OCI-LY1 (cell line): Measurements from ENCODE around the gene ZBTB43.

Experiments
- H2AFZ ChIP-seq: fragments of 200-600 bp; sonication (generic), shearing (Covaris generic); 2 replicates; pipeline ENCODE4 v1.6.0; 2014; ENCODE audit warnings: antibody characterized with exemption, mild to moderate bottlenecking, low read length
- H3F3A ChIP-seq: fragments of 200-600 bp; sonication (generic), shearing (Covaris generic); 2 replicates; pipeline ENCODE4 v1.6.0; 2014; ENCODE audit warnings: mild to moderate bottlenecking, antibody characterized with exemption, low read length, moderate library complexity; ENCODE audit not compliant: insufficient read depth
- H3K27ac ChIP-seq: fragments of 200-600 bp; sonication (generic); 2 replicates; pipeline ENCODE4 v1.5.1; 2014; ENCODE audit warnings: low read length, mixed run types, mild to moderate bottlenecking, low read depth; ENCODE audit not compliant: poor library complexity, severe bottlenecking
- H3K27me3 ChIP-seq: fragments of 200-600 bp; sonication (generic); 2 replicates; pipeline ENCODE4 v1.6.0; 2014; ENCODE audit warnings: antibody characterized with exemption, mild to moderate bottlenecking, low read length, moderate library complexity; ENCODE audit not compliant: insufficient read depth
- H3K36me3 ChIP-seq: fragments of 200-600 bp; sonication (generic); 2 replicates; pipeline ENCODE4 v1.6.1; 2014; ENCODE audit warnings: mild to moderate bottlenecking, antibody characterized with exemption, low read length, moderate library complexity, mixed read lengths; ENCODE audit not compliant: insufficient read depth
- H3K4me1 ChIP-seq: fragments of 200-600 bp; sonication (generic); 2 replicates; pipeline ENCODE4 v1.5.1; 2014; ENCODE audit warnings: mild to moderate bottlenecking, low read length, moderate library complexity; ENCODE audit not compliant: insufficient read depth, severe bottlenecking
- H3K4me2 ChIP-seq: fragments of 200-600 bp; sonication (generic), shearing (Covaris generic); 2 replicates; pipeline ENCODE4 v1.6.1; 2014; ENCODE audit warnings: low read length
- H3K4me3 ChIP-seq: fragments of 200-600 bp; sonication (generic); 2 replicates; pipeline ENCODE4 v1.5.1; 2014; ENCODE audit warnings: low read length, low read depth, mild to moderate bottlenecking, mixed read lengths; ENCODE audit not compliant: poor library complexity, severe bottlenecking
- H3K79me2 ChIP-seq: fragments of 200-600 bp; shearing (Covaris generic); 2 replicates; pipeline ENCODE4 v1.6.1; 2016; ENCODE audit warnings: mixed run types, low read length, mixed read lengths; ENCODE audit not compliant: insufficient read depth
- H3K9ac ChIP-seq: fragments of 200-600 bp; sonication (generic), shearing (Covaris generic); 2 replicates; pipeline ENCODE4 v1.6.1; 2014; ENCODE audit warnings: mild to moderate bottlenecking, low read length, mixed read lengths
- H3K9me2 ChIP-seq: fragments of 200-600 bp; sonication (generic), shearing (Covaris generic); 2 replicates; pipeline ENCODE4 v1.6.1; 2014; ENCODE audit warnings: low read depth, mild to moderate bottlenecking, low read length, mixed read lengths
- H3K9me3 ChIP-seq: fragments of 200-600 bp; shearing (Covaris generic); 2 replicates; pipeline ENCODE4 v1.6.1; 2014; ENCODE audit warnings: low read length, mixed read lengths
- H4K20me1 ChIP-seq: fragments of 200-600 bp; sonication (generic), shearing (Covaris generic); 2 replicates; pipeline ENCODE4 v1.6.0; 2016; ENCODE audit warnings: mild to moderate bottlenecking, low read length; ENCODE audit not compliant: insufficient read depth
- EZH2 ChIP-seq: fragments of 200-600 bp; sonication (generic), shearing (Covaris generic); IDR thresholded peaks from 2 replicates; pipeline ENCODE4 v1.8.0; 2017; ENCODE audit warnings: borderline replicate concordance, mixed run types, mild to moderate bottlenecking, antibody characterized with exemption, low read length, moderate library complexity, mixed read lengths
- TF ChIP-seq, protein P1 (sequence below): fragments of 200-600 bp; sonication (generic), shearing (Covaris generic); IDR thresholded peaks from 2 replicates; pipeline ENCODE4 v1.5.1; 2017; ENCODE audit warnings: mild to moderate bottlenecking, antibody characterized with exemption, low read length, moderate library complexity, mixed read lengths

ZBTB43 gene

DNA sequence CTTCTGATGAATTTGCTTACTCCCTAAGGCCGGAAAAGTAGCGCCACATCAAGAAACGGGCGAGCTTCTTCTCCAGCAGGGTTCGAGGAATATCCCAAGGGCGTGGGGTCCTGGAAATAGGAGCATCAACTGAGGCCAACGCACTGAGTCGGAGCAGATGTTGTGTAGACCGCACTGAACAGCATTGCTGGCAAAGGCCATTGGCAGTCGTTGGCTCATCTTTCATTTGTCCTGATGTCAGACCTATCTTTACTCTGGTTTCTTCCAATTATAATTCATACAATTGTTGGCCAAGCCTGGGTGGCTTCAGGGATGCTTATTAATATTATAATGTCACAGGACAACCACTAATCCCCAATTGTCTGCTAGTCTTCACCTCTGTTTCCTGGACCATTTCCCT lies 82.1 kb downstream of the ZBTB43 start:
- Histone ChIP-seq H3K9me2 (no peaks in the 10 kb centered on the region), H3K4me2 (no peak overlapping the region), H4K20me1 (no peaks in the 10 kb centered on the region), H3K27me3 (no peaks in the 10 kb centered on the region; the same call in 1 of the 2 replicates), H3K4me1 (no peaks in the 10 kb centered on the region), H3K4me3 (no peak overlapping the region), H3K79me2 (no peaks in the 10 kb centered on the region), H3K27ac (no peak overlapping the region), H3K9ac (no peak overlapping the region), H2AFZ (no peak overlapping the region), H3K9me3 (no peaks in the 10 kb centered on the region), H3K36me3 (no peaks in the 10 kb centered on the region), H3F3A (no peaks in the 10 kb centered on the region)
- TF ChIP-seq, protein P1, sequence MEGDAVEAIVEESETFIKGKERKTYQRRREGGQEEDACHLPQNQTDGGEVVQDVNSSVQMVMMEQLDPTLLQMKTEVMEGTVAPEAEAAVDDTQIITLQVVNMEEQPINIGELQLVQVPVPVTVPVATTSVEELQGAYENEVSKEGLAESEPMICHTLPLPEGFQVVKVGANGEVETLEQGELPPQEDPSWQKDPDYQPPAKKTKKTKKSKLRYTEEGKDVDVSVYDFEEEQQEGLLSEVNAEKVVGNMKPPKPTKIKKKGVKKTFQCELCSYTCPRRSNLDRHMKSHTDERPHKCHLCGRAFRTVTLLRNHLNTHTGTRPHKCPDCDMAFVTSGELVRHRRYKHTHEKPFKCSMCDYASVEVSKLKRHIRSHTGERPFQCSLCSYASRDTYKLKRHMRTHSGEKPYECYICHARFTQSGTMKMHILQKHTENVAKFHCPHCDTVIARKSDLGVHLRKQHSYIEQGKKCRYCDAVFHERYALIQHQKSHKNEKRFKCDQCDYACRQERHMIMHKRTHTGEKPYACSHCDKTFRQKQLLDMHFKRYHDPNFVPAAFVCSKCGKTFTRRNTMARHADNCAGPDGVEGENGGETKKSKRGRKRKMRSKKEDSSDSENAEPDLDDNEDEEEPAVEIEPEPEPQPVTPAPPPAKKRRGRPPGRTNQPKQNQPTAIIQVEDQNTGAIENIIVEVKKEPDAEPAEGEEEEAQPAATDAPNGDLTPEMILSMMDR = no peak
- no peak for TF ChIP-seq EZH2
